ENCODE measurements around the gene KRT79. TPM values are rescaled to one million over a fixed set of nuclear protein-coding genes. Genes with fewer than 3 reads are reported as not detected.

The KRT79 gene
- total RNA-seq, 1 donor: under 0.01 TPM

DNA sequence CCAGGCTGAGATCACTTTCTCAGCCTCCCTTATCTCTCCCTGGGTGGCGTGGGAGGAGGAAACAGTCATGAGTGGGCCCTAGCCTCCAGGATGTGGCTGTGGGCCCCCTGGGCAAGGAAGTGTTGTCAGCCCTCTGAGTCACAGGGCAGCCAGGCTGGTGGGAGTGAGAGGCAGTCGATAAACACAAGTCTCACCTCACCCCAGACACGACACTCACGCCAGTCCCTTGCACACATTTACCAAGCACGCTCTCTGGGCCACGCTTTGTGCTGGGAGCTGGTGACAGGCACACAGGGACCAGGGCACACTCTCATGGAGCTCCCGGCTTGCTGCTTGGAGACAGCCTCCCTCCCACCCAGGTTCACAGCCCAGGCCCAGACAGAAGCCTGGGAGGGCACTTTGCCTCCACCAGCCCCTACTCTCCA, 1.9 kb upstream of the KRT79 start:
- peak in 2 of 3 donors; percentile 21 to 29 for DNase-seq (ENCODE audit: low read depth in 2 of 3, low spot score in 2 of 3)

DNA sequence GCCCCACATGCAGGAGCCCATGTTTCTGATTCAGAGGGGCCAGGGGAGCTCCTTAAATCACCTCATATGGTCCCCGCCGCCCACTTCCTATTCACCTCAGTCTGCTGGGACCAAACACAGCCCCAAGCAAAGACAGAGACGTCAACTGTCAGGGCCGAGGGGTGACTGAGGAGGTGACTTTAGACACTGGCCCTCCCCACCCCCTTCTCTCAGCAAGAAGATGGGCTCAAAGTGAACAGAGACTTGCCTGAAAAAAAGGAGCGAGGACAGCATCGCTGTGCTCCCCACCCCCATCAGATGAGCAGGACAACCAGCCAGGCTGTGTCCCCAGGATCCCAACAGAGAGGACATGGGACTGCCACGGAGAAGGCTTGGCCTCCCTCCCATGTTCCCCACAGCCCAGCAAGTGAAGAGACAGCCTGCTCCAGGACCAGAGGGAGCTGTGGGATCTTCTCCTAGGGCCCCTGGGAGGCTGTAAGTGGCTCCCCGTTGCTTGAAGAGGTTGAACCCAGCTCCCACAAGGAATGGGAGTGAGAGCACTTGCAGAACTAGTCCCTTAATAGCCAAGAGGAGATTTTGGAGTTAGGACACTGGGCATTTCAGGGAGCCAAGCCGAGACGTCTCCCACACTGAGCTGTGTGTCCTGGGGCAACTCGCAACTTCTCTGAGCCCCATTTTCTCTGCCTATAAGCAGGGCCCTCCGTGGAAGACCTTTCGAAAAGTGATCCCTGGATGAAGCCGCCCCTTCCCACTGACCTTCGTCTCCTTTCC, 1.3 kb upstream of the KRT79 start:
- DNase-seq (ENCODE audit: low read depth in 2 of 3, low spot score in 2 of 3): no peak

- DNase-seq (ENCODE audit: low read depth in 2 of 3, low spot score in 2 of 3): no peak
Observed at GRCh38 chr12:52834727-52835001, 553 bp upstream of the KRT79 start.

- no peak for DNase-seq (ENCODE audit: low read depth in 2 of 3, low spot score in 2 of 3)
Observed at GRCh38 chr12:52832985-52833905, 866 bp downstream of the KRT79 start.

DNA sequence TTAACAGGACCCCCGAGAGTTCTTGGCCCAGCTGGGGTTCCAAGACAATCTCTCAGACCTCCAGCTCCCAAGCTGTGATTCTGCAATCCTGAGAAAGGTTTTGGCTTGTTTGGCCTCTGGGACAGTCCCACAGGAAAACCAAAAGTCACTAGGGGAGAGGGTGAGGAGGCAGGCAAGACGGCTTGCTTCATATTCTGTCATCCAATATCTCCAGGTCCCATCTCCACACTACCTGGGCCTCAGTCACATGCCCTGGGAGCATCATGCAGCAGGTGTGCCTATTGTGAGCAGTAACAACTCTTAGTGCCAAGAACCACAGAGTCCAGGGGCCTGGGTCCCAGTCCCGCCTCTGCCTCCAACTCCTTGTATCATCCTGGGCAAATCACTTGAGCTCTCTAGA, 1.7 kb downstream of the KRT79 start:
- no peak for DNase-seq (ENCODE audit: low read depth in 2 of 3, low spot score in 2 of 3)

GRCh38 chr12:52831251-52831650, 2.9 kb downstream of the KRT79 start:
- DNase-seq (ENCODE audit: low read depth in 2 of 3, low spot score in 2 of 3): no peak

DNA sequence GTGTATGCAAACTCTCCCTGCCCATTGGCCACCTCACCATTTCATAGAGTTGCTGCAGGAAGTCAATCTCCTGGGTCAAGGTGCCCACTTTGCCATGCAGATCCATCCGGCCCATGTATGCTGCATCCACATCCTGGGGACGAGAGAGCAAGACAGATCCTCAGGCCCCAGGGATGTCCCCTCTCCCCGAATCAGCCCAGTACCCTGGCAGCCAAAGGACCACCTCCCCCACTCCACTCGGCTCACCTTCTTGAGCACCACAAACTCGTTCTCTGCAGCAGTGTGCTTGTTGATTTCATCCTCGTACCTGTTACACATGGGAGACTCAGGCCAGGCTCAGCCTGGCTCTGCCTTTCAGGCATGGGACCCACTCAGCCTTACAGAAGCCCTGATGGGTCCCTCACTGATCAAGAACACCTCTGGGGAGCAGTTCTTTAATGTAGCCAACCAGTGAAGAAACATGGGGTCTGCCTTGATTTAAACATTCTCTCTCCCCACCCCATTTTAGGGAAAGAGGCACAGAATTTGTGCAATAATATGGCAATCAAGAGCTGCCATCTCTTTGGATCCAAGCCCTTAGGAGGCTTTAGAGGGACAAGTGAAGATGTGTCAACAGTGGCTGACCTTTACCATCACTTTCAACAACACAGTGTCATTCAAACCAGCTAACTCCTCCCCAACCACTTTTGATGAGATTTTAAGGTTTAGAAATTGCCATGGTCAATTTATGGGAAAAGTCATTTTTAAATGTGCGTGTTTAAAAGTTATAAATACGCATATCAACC, 3.9 kb downstream of the KRT79 start:
- DNase-seq (ENCODE audit: low read depth in 2 of 3, low spot score in 2 of 3): no peak

- no peak for DNase-seq (ENCODE audit: low read depth in 2 of 3, low spot score in 2 of 3)
Observed at GRCh38 chr12:52828591-52829021, 5.5 kb downstream of the KRT79 start.

DNA sequence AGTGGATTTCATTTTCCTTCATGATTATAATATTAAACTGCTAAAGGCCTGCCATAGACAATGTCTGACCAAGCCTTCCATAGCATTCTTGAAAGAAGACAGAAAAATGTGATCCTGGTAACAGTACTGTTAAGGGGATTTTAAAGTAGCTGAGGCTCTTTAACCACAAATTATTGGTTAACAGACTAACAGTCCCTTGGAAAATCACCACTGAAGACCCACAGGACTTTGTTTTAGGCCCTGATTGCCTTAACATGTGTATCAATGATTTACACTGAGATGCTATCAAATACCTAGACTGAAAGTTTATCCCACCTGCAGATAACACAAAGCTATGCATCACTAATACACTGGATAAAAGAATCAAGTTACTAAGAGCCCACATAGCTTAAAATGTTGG, 6.0 kb downstream of the KRT79 start:
- DNase-seq (ENCODE audit: low read depth in 2 of 3, low spot score in 2 of 3): no peak

DNA sequence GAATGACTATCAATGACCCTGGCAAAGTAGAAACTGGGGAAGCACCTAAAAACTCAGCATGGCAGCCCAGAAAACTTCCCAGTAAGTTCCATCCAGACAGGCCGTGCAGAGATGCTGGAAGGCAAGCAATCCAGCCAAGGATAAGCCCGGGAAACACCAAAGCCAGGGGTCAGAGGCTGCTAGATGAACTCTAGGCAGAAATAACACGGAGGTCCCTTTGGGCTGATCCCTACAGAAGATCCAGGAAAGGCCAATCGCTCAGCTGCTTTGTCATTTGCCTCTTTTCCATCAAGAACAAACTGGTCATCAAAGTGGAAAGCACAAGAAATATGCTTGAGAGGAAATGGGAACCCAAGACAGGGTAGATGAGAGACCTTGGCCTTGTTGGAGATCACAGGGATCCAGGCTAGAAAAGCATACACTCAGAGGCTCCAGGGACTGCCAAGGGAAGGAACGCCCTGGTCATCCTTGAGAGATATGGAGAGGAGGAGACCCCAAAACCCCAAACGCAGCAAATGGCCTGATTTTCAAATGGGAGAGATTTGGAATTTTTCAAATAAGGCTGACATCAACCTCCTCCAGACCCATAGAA, 6.5 kb downstream of the KRT79 start:
- DNase-seq (ENCODE audit: low read depth in 2 of 3, low spot score in 2 of 3): no peak

DNA sequence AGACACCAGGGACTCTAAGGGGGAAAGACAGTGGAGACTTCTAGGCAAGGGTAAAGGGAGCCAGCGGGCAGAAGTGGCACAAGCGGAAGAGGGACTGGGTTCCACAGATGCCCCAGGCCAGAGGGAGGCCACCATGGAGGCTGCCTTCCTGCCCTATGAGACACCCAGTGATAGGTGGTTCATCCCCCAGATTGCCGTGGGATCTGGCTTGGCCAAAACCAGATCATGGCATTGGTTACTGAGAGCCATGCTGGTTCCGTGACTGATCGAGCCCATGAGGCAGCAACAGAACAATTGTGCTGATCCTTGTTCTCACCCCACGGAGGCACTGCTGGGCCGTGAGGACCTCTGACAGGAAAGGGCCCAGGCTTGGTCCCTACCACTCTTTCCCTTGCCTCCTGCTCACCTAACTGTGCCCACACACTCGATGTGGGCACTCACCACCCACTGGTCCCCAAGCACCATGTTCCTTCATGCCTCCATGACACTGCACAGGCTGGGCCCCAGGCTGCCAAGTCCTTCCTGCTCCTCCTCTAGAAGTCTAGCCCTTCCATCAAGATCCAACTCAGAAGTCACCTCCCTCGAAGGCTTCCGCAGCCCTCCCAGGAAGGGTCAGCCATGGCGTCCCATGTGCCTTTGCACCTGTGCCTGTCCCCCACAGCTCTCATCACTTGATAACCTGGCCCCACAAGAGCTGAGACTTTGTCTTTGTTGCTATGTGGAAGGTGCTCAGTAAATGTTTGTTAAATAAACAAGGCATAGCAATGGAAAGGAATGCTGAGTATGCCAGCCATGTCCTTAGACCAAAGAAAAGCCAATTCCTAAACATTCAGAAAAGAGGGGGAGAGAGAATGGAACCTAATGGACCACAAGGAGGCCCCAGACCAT, 7.3 kb downstream of the KRT79 start:
- no peak for DNase-seq (ENCODE audit: low read depth in 2 of 3, low spot score in 2 of 3)

GRCh38 chr12:52825961-52826360, 8.2 kb downstream of the KRT79 start:
- no peak for DNase-seq (ENCODE audit: low read depth in 2 of 3, low spot score in 2 of 3)

DNA sequence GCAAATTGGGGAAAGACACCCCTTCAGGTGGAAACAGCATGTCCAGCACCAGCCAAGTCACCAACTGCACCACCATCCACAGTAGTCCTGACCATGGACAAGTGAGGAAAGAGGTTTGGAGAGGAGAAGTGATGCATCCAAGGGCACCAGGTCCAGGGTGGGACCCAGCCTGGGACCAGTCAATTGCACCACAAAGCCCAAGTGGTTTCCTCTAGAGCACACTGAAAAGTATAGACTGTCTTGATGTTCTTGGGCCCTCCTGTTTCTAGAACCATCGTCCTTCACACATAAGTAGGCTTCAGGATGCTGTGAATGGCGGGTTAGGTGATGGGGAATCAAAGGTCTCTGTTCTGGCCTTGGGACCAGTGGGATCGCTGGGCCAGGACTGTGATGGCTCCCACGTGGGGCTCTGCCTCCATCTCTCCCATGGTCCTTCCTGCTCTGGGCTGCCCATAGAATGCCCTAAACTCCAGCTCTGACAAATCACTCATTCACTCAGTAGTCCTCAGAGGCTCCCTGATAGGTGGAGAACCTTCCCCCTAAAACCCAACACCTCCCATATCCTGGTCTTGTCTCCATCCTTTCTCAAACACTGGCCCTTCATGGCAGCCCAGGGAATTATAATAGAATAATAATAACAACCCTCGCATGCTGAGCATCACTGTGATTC, 9.2 kb downstream of the KRT79 start:
- no peak for DNase-seq (ENCODE audit: low read depth in 2 of 3, low spot score in 2 of 3)

DNA sequence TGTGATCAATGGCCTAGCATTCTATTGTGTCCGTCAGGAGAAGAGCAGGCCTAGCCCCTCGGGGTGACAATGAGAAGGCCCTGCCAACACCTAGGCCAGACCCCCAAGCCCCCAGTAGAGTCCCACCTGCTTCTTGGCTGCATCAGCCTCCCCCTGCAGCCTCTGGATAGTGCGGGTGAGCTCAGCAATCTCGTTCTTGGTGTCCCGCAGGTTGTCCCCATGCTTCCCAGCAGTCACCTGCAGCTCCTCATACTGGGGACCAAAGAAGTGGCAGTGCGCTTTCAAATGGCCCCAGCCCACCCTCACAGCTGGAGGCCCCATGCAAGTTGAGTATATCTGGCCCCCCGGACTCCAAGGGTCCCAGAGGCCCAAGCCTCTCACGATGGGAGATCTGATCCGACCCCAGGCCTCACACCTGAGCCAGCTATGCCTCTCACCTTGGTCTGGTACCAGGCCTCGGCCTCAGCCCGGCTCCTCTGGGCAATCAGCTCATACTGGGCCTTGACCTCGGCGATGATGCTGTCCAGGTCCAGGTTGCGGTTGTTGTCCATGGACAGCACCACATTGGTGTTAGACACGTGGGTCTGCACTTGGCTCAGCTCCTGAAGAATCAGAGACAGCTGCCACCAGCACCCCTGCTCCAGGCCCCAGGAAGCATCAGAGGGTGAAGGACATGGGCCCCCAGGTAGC, 10.2 kb downstream of the KRT79 start:
- no peak for DNase-seq (ENCODE audit: low read depth in 2 of 3, low spot score in 2 of 3)

DNA sequence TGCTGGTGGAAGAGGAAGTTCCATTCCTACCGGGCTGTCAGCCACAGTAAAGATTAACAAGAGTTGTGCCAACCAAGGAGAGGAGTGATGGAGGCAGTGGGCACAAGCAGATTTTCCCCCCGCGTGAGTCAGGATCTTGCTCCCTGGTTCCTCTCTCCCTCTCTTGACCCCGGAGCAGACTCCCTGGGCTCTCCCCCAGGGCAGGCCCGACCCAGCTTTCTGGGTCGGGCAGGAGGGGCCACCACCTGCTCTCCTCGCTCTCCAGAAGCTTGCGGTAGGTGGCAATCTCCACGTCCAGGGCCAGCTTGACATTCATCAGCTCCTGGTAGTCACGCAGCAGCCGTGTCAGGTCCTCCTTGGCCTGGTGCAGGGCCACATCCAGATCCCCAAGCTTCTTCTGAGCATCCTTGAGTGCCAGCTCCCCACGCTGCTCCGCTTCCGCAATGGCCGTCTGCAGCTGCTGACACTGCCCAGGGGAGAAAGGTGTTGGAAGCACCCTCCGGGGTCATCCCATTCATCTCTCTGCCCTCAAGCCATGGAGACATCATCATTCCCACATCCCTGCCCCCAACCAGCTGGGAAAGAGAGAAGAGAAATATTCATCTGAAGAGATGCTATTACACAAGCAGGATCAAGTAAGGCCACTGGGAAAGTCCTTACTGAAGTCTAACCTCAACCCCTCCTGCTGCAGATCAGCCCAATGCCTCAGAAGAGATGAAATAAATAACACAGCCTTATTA, 11.2 kb downstream of the KRT79 start:
- no peak for DNase-seq (ENCODE audit: low read depth in 2 of 3, low spot score in 2 of 3)

- no peak for DNase-seq (ENCODE audit: low read depth in 2 of 3, low spot score in 2 of 3)
Observed at GRCh38 chr12:52821826-52822660, 12.1 kb downstream of the KRT79 start.

DNA sequence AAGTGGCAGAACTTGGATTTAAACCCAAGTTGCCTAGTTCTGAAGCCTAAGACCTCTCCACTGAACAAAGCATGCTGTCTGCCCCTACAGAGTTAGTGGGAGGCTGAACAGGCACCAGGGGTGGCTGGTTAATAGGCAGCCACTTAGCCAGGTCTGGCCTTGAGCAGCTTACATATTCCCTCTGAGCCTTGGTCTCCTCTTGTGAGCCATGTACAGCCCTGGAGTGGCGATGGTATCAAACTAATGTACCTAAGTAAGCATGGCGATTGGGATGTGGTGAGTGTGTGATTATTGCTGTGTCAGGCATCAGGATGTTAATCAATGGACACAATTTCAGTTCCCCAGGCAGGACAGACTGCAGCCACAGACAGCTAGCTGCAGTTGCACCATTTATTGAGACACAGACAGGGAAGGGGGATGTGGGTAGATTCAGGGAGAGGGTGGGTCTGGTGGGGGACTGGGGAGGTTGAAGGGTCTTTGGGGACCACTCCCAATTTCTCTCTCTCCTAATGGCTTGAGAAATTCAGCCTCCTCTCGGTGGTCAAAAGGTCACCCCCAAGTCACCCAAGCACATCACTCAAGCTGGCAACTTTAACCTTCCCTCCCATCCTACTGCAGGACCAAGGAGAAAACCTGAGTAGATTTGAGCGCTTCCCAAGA, 12.9 kb downstream of the KRT79 start:
- DNase-seq (ENCODE audit: low read depth in 2 of 3, low spot score in 2 of 3): no peak

All from hematopoietic multipotent progenitor cell (in vitro differentiated cells).